NCI-H2196 (cell line): ENCODE results near the gene CCNA2.

Experiments
- DNase-seq: peaks from one replicate; lab custom pipeline; 2025; ENCODE audit not compliant: unreplicated experiment; lab: John Stamatoyannopoulos, UW

The CCNA2 gene

DNA sequence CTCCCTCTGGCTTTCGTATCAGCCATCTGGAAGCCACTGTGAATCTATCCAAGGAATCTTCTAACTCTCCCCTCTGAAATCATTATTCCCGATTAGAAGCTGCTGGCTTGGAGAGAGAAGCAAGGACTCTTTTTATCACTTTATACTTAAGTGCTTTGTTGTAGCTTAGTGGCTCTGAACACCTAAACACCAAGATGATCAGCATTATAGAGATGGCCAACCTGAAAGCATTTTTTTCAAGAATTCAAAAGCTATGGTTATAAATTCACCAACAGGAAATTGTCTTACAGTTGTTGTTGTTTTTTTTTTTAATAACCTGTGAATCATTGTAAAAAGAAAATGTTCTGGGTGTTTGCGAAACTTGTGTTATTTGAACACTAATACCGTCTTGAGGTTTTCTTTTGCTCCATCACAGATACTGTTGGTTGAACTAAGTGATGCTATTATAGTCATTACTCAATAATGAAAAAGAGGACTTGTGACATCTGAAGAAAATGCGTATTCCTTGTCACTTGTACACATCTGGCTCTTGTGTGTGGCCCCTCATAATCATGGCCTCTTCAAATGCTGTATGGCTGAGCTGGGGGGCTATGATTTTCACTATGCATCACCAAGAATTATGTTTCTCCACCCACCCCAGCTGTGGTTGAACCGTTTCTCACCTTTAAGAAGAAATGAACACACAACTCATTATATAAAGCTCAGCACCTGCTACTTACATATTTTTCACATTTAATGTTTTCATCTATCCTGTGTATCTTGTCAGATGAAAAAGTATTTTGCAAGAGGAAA lies 46.9 kb downstream of the CCNA2 start:
- no peak for DNase-seq

DNA sequence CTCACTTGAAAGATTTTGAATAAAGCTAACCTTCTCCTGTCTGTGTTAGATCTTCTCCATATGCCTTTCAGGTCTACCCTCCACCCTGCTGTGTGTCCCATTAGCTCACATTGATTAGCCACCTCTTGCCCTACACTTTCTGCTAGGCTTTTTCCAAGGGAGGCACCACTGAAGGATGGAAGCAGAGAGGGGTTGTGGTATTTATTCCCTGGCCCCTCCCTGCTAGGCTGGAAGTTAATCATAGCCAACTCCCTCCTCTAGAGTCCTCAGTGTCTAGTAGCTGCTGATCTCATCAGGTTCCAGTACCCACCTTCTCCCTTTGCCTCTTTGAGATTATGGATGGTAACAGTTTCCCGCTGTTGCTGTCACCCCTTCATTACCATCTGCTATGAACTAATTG lies 49.8 kb downstream of the CCNA2 start:
- DNase-seq = no peak

DNA sequence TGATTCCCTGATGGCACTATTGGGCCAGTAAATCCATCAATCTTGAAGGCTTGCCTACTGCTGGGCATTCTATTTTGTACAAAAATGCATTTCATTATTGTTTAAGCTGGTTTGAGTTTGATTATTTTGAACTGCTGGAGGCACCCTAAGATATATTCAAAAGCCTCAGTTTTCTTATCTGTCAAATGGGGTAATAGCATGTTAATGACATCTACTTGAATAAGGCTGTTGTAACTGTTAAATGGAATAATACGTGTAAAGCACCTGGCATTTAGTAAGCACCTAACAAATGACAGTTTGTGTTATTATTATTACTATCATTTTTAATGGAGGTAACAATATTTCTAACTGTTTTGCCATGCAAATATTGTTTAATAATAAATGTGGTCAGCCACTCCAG lies 51.8 kb downstream of the CCNA2 start:
- DNase-seq = no peak

DNA sequence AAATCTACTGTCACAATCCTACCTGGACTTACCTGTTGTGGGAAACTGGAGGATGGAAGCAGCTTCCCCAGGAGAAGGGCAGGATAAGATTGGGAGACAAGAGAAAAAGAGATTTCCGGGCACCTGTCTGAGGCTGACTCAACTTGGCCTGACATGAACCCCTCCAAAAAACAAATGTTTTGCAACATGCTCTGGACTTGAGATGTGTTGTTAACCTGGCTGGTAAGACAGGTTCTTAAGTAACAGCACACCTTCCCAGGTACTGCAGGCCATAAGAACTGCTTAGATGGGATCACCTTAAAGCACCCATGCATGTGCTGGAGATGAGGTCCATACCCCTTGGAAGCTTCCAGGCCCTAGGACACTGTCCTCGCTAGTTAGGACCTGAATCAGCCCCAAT lies 54.3 kb downstream of the CCNA2 start:
- DNase-seq = no peak

DNA sequence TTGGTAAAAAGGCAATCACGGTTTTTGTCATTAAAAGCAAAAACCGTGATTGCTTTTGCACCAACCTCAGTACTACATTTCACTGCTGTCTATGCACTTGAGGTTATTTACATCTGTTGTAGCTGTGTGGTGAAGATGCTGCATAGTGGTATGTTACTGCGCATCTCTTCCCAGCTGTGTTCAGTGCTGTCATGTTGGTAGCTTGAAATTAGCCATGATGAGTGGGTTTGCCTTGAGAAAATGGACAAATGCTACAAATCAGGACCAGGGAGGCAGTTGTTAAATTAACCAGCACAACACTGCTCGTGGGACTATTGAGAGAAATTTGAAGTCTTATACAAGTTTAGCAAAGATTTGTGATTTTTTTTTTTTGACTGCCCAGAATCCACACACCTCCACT lies 56.5 kb downstream of the CCNA2 start:
- DNase-seq = no peak
